Esophagus mucosa (tissue), 1 donor: ENCODE data around the gene IFITM1. TPM values are rescaled to one million over a fixed set of nuclear protein-coding genes. Genes with fewer than 3 reads are reported as not detected.
"Not testable (repeated sequence)": the region's sequence is repeated elsewhere in the genome, so short reads cannot be mapped to it uniquely, and the experiment has no call there.

ENCODE experiments used
- ATAC-seq: fragments of 200-7000 bp; cut with Tn5 transposase; one replicate; pipeline ENCODE4 v1.9.1; 2020
- total RNA-seq: library from RNA; stranded (reverse); gene quantifications from one replicate; pipeline ENCODE4 v1.2.4, GENCODE V29; 2023
- donor health status: DM: yes; HTN: yes; CAD: no.

The IFITM1 gene
- total RNA-seq, 1 donor from 2014 or later: 59.8 TPM

DNA sequence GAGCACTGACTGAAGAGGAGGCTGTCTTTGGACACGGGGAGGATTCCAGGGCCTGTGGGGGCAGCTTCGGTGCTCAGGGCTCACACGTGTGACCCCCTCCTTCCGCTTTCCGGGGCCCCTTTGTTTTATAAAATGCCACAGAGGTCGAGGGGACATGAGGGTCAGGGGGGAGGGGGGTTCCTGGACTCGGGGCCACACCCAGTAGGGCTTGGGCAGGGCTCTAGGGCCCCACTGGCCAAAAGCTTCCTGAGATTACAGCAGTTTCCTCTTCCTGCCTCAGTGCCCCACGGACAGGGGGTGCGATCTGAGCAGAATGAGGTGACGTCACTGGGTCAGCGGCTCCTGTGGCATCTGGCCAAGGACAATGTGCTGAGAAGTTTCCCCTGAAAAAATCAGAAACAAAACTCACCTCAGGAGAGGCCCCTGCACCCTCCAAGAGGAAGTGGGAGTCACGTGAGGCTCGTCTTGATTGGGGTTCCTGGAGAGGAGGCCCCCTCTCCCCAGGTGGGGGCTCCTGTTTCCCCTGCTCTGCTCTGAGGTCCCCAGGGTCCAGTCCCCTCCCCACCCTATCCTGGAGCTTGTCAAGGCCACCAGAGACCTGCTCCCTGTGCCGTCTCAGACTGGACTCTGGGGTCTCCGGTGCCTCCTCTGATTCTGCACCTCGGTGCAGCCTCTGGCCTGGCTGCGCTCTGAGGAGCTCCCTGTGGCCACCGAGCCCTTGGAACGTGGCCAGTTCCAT lies 13.2 kb downstream of the IFITM1 start:
- ATAC-seq: peak; percentile 73

DNA sequence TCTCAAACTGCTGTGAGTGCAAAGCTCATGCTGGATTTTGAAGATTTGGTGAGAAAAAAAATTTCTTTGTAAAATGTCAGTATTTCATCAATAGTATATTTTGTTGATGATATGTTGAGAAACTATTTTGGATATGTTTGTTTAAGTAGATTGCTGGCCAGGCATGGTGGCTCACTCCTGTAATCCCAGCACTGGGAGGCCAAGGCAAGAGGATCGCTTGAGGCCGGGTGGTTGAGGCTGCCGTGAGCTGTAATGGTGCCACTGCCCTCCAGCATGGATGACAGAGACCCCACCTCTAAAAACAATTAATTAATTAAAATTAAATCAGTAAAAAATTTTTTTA lies 13.7 kb downstream of the IFITM1 start:
- no peak for ATAC-seq

DNA sequence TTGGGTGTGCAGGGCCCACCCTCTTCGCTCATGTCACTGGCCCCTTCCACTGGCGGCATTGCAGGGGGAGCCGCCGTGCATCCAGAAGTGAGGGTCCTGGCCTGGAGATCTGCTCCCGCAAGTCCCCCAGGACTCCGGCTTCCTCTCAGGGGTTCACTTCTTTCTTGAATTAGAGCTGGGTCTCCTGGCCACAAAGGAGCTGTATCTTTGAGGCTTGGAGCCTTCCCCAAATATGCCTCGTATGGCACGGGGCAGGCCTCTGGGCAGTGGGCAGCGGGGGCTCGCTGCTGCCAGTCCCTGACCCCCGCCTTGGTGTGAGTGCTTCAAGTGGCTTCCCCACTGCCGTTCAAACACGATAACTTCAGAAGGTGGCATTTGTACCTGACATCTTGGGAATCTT lies 14.2 kb downstream of the IFITM1 start:
- no peak for ATAC-seq

DNA sequence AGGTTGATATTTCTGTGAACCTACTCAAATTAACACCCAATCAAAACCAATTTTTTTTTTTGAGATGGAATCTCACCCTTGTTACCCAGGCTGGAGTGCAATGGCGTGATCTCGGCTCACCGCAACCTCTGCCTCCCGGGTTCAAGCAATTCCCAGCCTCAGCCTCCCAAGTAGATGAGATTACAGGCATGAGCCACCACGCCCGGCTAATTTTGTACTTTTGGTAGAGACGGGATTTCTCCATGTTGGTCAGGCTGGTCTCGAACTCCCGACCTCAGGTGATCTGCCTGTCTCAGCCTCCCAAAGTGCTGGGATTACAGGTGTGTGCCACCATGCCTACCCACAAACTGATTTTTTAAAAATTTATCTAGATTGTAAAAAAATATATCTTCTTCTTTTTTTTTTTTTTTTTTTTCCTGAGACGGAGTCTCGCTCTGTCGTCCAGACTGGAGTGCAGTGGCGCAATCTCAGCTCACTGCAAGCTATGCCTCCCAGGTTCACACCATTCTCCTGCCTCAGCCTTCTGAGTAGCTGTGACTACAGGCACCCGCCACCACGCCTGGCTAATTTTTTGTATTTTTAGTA lies 14.8 kb downstream of the IFITM1 start:
- not testable (repeated sequence) for ATAC-seq

DNA sequence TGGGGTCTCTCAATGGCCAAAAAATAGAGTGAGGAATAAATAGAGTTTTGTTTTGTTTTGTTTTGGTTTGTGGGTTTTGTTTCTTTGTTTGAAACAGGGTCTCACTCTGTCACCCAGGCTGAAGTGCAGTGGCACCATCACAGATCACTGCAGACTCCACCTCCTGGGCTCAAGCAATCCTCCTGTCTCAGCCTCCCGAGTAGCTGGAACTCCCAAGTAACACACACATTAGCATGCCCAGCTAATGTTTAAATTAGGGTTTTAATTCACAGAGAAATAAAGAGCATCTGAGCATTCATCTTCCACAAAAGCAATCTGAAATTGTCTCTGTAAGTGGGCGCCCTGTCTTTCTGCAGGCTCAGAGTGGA lies 16.0 kb downstream of the IFITM1 start:
- no peak for ATAC-seq

DNA sequence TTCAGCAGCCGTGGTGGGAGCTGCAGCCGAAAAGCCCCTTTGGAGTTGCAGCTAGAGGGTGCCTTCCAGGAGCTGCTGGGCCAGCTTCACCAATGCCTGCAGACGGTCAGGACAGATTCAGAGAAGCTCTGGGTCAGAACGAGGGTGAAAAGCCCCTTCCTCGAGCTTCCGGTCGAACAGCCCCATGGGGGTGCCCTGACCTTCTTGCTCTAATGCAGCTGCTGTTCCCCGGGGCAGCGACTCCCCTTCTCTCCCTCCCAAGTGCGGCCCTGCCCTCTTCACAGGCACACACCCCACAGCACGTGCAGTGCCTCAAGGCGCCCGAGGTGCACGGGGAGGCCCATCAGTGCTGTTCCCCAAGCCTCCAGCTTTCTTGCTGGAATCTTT lies 16.5 kb downstream of the IFITM1 start:
- no peak for ATAC-seq

DNA sequence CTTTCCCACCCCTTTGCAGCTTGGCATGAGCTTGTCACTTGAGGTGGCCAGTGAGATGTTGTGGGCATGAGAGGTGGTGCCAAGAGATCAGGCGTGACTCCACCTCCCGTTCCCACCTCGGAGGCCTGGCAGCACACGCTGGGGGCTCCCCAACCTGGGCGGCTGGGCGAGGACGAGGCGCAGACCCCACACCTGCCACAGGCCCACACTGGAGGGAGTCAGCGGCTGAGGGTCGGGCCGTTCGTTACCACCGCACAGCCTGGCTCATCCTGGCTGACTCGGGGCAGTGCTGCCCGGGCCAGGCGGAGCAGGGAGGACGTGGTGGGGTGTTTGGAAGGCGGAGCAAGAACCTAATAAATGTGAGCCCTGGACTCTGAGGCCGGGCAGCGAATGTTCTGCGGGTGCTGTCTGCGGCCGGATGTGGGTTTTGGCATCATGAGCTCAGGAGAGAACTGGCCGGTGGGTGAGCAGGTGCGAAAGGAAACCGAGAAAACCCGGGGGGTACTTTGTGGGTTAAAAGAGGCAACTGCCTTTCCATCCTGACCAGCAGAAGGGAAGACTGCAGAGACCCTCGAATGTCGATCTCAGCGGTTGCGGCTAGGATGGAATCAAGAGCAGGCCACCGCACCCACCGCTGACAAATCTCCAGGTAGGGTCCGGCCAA lies 17.0 kb downstream of the IFITM1 start:
- no peak for ATAC-seq

DNA sequence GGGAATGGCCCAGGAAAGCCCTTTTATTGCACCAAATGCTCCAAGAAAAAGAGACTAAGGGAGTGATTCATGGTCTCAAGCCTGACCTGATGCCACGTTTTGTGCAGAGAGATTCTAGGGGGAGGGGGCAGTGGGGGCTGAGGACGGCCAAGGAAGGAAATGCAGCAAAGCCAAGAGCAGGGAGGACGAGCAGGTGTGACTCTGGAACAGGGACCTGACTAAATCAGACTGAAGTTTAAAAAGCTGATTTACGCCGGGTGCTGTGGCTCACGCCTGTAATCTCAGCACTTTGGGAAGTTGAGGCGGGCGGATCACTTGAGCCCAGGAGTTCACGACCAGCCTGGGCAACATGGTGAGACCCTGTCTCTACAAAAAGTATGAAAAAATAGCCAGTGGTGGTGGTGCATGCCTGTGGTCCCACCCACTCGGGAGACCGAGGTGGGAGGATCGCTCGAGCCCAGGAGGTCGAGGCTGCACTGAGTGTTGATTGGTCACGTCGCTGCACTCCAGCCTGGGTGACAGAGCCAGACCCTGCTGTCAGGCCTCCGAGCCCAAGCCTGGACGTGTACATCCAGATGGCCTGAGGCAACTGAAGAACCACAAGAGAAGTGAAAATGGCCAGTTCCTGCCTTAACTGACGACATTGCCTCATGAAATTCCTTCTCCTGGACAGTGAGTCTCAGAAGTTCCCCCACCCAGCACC lies 17.7 kb downstream of the IFITM1 start:
- no peak for ATAC-seq

DNA sequence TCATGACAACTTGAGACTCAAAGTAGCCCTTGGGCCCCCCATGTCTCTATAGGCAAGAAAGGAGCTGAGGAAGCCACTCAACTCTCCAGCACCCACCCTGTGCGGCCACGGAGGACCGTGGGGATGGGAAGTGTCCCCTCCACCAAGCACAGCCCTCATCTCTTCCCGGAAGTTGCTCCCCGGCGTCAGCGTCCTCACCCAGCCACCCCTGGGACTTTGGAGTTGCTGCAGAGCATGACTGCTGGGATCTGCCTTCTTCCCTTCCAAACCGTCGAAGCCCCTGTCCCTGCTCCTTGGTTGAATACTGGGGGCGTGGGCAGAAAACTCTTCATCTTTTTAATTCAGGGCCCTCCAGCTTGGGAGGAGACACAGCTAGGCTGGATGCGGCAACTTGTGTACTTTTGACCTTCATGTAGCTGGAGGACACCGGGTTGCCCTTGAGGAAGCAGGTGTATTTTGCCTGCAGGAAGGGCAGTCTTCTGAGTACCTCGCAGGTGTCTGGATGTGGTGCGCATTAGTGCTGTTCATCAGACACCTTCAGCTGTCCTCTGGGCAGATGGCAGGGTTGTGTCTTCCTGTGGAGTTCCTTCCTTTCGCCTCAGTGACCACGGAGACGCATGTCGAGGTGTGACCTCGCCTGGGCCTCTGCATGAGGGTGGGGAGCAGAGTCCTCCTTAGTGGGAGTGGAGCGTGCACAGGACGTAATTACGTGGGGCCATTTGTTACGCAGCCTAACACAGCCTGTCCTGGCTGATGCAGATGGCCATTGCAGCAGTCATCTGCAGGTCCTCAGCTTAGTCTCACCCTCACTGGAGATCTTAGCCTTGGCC lies 19.0 kb downstream of the IFITM1 start:
- ATAC-seq: no peak

DNA sequence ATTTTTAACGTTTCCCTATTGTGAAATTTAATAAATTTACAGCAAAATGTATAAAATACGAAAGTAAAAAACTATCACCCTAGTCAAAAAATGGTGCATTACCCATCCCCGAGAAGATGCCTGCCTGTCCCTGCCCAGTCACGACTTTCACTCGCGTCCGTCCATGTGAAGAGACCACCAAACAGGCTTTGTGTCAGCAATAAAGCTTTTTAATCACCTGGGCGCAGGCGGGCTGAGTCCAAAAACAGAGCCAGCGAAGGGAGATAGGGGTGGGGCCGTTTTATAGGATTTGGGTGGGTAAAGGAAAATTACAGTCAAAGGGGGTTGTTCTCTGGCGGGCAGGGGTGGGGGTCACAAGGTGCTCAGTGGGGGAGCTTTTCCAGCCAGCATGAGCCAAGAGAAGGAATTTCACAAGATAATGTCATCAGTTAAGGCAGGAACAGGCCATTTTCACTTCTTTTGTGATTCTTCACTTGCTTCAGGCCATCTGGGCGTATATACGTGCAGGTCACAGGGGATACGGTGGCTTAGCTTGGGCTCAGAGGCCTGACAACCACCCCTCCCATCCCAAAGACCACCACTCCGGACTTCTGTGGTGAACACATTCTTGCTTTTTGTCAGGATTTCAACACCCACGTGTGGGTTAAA lies 19.9 kb downstream of the IFITM1 start:
- ATAC-seq: not testable (repeated sequence)

DNA sequence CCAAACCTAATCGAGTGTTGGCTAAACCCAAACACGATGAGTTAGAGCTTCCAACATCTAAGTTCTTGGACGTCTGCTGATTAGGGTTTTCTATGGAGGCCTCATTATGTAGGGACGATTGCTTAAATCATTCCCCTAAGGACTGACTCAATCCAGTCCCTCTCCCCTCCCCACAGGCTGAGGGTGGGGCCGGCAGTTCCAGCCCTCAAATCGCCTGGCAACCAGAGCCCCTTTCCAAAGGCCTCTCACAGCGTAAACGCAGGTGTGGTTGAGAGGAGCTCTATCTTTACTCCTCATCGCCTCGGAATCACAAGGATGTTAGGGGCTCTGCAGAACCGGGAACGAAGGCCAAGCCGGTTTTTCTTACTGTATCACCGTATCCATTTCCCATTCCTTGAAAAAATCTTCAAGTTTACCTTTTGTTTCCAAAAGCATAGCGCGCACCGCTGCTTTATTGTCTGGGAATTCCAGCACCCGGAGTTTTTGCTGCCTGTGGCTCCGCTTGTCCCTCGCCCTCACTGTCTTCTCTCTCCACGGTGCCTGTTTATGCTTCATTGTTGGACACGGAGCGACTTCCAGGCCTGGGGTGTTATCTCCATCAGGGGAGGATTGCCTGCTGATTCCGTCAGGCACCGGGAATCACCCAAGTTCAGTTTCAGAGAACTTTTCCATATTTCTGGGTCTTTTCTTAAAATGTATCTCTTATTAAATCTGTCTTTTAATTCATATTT lies 20.6 kb downstream of the IFITM1 start:
- no peak for ATAC-seq

DNA sequence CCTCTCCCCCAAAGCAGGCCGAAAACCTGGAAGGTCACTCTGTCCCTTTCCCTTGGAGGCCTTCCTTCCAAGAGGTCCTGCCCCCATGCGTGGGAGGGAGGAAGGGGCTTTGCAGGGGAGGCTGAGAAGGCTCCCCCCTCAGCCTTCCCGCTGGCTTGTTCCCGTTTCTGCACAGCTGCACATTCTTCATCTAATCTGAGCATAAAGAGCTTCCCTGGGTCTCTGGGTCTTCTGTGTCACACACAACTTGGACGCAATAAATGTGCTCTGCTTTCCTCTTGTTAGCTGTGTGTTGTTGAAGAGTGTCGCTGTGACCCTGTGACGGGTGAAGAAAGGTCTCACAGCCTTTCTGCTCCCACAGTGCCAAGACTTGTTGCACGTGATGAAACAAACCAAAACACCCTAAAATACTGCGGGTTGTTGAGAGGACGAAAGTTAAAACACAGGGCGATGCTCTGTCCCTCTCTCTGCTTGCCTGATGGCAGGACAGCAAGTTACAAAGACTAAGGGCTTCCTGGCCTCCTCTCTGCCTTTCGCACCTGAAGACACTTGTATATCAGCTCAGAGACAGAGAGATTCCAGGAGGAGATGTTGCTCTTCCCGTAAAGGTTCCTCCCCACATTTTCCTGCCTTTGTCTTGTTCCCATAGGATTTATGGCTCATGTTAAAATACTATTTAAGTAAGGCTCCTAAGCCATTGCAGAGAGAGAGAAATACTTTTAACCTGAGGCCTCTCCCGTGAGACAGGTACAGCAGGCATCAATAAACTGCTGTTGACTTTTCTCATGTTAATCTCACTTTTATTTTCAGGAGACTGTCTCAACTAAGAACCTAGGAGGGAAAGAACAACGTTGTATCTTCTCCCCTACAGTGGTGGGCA lies 22.2 kb downstream of the IFITM1 start:
- ATAC-seq: no peak

DNA sequence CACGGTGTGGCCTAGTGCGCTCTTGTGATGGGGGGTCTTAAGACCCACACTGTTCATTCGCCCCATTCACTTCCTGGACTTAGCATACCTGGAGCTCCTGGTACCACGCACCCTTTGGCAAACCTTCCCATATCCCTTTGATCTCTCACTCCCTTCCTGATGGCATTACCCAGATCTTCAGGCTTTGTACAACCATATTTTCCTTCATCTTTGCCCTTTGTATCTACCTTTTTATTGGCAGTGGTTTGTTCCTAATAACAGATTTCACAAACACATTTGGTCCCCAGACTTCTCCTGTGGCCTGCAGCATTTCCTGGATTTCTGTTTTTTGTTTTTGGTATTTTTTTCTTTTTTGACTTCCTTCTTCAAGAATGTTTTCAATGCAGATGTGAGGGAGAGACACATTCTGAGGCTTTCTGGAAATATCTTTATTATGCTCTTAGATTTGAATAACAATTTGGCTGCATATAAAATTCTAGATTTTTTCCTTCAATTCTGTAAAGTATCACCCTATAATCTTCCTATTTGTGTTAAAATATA lies 22.9 kb downstream of the IFITM1 start:
- ATAC-seq: no peak

DNA sequence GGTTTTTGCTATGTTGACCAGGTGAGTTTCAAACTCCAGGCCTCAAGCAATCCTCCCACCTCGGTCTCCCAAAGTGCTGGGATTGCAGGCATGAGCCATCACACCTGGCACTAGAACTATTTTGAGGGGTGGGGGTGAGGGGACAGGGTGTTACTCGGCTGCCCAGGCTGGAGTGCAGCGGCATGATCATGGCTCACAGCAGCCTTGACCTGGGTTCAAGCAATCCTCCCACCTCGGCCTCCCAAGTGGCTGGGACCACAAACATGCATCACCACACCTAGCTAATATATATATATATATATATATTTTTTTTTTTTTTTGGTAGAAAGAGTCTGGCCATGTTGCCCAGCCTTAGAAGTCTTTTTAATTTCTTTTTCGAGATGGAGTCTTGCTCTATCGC lies 23.9 kb downstream of the IFITM1 start:
- no peak for ATAC-seq

DNA sequence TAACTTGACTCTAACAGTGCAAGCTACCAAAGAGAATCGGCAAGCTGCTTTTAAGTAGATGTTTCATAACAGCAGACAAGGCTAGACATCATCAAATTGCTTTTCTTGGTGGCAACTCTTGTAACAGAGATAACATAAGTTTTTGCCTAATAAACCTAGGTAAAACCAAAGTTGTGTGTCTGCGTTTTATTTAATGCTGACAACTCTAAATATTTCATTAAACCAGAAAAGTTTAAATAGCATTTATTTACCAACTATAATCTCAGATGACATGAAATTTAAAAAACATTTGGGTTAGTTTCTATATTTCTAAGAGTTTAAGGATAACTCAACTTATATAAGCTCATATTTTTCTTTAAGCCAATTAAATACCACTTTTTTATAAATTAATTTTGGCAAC lies 26.1 kb downstream of the IFITM1 start:
- ATAC-seq: no peak

DNA sequence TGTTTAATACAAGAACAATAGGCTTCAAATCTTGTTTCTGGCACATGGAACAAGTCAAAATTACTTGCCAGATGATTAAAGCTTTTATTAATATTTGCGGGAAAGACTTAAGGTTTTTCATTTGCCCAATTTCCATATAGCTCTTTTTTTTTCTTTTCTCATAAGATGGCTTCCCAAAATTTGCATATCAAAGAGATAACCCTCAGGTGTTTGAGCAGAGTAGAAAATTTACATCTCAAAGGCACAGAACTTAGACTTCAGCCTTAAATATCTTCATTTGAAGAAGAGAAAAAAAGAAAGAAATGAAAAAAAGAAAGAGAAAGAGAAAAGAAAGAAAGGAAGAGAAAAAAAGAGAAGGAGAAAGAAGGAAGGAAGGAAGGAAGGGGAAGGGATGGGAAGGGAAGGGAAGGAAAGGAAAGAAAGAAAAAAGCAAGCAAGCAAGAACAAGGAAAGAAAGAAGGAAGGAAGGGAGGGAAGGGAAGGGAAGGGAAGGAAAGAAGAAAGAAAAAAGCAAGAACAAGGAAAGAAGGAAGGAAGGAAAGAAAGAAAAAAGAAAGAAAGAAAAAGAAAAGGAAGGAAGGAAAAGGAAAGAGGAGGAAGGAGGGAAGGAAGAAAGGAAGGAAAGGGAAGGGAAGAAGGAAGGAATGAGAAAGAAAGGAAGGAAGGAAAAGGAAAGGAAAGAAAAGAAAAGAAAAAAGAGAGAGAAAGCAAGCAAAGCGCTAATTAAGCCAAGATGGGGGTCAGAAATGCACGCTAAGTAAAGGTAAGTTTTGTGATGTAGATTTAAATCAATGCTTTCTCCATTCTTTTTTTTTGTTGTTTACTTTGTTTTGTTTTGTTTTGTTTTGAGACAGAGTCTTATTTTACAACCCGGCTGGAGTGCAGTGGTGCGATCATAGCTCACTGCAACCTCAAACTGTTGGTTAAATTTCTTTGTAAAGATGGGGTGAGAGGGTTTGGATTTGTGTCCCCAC lies 27.0 kb downstream of the IFITM1 start:
- ATAC-seq: no peak

DNA sequence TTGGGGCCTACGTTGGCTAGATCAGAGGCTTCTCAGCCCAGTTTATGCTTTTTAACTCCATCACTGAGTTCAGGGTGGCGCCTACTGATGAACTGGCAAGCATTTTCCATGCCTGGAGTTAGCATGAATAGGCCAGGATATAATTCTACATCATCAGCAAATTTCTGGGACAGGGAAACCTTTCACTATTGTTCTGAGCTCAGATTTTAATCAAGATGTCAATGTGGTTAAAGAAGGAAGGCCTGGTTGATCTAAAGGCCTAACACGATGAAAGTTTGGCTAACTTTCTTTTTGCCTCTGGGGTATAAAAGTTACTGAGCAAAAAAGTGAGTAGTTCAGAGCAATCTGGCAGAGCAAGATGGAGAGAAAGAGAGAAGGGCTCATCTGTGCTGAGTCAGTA lies 28.5 kb downstream of the IFITM1 start:
- ATAC-seq: peak; percentile 79

DNA sequence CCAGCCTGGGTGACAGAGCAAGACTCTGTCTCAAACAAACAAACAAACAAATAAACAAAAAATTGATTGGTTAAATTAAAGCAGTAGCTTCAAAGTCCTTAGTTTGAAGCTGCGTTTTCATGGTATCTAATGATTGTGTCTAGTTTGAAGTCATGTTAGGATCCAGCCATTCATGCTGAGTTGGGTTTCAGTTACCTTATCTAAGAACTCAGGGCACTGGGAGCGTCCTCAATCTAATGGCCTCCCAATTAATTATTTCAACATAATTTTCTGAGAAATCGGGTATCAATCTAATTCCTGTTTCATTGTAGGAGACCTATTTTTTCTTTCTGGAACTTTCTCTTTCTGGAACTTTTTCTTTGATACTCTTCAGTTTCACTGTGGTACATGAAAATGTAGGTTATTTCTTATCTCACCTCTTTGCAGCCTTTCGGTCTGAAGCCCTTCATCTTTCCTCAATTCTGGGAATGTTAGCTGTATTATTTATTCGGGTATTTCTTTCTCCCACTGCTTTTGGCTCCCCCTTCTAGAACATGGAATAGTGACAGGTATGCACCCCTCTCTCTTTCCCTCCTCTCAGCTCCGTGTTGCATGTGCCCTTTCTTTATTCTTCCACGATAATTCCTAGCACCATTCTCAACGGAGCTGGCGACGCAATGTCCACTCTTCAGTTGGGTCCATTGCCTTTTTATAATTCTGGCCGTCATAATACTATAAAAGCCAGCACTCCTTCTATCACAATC lies 31.2 kb downstream of the IFITM1 start:
- ATAC-seq: no peak
